H1 (cell line): Measurements from ENCODE around the gene CMTM5. TPM values are rescaled to one million over a fixed set of nuclear protein-coding genes. Genes with fewer than 3 reads are reported as not detected.

Source experiments
- polyA plus RNA-seq, 7 experiments: library from polyadenylated mRNA; depleted of rRNA in 3 of 7; stranded (reverse) in 5 of 7; unstranded in 2 of 7; fragments of >200 nt in 5 of 7; fragments of 200-250 nt in 2 of 7; gene quantifications; 1 replicate in 5 of 7; 2 replicates in 1 of 7; 4 replicates in 1 of 7; pipeline versions ENCODE4 v1.2.1 to v1.2.3, GENCODE V29; 2011 to 2013; ENCODE audit warnings: missing spikeins in 2 of 7, mixed read lengths in 2 of 7
- total RNA-seq: library from RNA; stranded (reverse); fragmentation: NEBNext Ultra II Directional; extraction: Animal tissue kit (Norgen Biotek cat#: 25700); gene quantifications from 2 replicates; pipeline ENCODE4 v1.2.1, GENCODE V29; 2021
- TF ChIP-seq, protein P1 (sequence below), 3 experiments: IDR thresholded peaks; 1 replicate in 2 of 3; 2 replicates in 1 of 3; pipeline versions ENCODE4 v1.5.1 to v1.6.1; 2011; ENCODE audit warnings: low read length in 3 of 3, mild to moderate bottlenecking in 3 of 3, inconsistent platforms in 2 of 3, low read depth in 1 of 3, moderate library complexity in 1 of 3; ENCODE audit not compliant: insufficient read depth in 1 of 3; ENCODE audit errors: control extremely low read depth in 1 of 3

Gene CMTM5
- total and polyA plus RNA-seq, 2 of the 8 experiments (the other 6 are each of a cell fraction or from before 2014, with no cell fraction given), result 2.1 TPM; not detected in 1

DNA sequence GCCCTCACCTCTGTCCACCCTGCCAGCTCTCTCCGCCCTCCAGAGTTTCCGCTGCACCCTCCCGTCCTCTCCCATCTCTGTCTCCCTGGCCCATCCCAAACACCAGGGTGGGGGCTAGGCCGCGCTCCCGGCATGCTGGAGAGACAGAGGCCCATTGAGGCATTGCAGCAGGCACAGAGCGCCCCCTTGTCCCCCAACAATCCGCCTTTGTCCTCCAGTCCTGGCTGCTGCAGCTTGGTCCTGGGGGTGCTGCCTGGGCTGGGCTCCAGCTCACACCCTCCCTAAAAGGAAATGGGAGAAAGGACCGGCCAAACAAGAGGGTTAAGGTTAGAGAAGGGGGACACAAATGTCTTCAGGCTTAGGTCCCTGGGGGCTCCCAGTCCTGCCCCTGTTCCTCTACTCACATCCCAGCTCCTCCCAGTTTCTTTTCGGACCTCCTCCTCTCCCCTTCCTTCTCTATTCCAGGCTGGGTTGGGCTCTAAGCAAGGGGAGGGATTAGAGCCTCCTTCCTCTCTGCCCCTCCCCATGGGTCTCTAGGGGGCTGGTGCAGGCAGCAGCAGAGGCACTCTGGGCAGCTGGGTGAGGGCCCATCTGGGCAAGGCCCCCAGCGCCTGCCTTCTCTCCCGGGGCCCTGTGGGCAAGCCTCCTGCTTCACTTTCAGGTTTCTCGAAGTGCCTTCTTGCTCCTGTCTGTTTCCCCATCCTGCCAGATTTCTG is at the start of gene CMTM5 (continued):
- TF ChIP-seq, protein P1, sequence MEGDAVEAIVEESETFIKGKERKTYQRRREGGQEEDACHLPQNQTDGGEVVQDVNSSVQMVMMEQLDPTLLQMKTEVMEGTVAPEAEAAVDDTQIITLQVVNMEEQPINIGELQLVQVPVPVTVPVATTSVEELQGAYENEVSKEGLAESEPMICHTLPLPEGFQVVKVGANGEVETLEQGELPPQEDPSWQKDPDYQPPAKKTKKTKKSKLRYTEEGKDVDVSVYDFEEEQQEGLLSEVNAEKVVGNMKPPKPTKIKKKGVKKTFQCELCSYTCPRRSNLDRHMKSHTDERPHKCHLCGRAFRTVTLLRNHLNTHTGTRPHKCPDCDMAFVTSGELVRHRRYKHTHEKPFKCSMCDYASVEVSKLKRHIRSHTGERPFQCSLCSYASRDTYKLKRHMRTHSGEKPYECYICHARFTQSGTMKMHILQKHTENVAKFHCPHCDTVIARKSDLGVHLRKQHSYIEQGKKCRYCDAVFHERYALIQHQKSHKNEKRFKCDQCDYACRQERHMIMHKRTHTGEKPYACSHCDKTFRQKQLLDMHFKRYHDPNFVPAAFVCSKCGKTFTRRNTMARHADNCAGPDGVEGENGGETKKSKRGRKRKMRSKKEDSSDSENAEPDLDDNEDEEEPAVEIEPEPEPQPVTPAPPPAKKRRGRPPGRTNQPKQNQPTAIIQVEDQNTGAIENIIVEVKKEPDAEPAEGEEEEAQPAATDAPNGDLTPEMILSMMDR (IDR thresholded peaks at IDR 0.05; ENCODE audit: control extremely low read depth in 1 of 3, insufficient read depth in 1 of 3, low read depth in 1 of 3, low read length in 3 of 3), result peak; percentile 13 to 49 (median 22); a peak in 3 of 4 replicates
